ENCODE results near the gene NUDT16L1. TPM values are rescaled to one million over a fixed set of nuclear protein-coding genes. Genes with fewer than 3 reads are reported as not detected.

NUDT16L1 gene
- total and polyA plus RNA-seq, 7 donors: 6.3 to 20.2 (median 7.7) TPM

- peak in 1 of 2 donors; percentile 50 for DNase-seq
- Histone ChIP-seq H3K27me3 (ENCODE audit: insufficient read depth in 3 of 3, low read length in 2 of 3) (no peaks in the 10 kb centered on the region), H3K27ac (no peak overlapping the region), H3K9me3 (no peaks in the 10 kb centered on the region), H3K4me1 (peaks cover 6% of the 10 kb centered on the region), H3K4me3 (no peak overlapping the region), H3K36me3 (ENCODE audit: insufficient read depth in 1 of 2, low read depth in 1 of 2) (peaks cover 7 to 81% of the 10 kb centered on the region in 2 donors)
- WGBS, 3 donors: 89 to 93% (median 89%) methylated on average over 19 of the region's 19 CpGs
- no peak for TF ChIP-seq CTCF (IDR thresholded peaks at IDR 0.05)
- intact Hi-C loops (cut with DNase I): loop anchor here in 1 of 2 donors (10.0 kb wide), 1 partner anchor 256 kb away; the partner anchor contains the start of gene SEC14L5
- ATAC-seq: no peak
Observed at GRCh38 chr16:4699046-4699556, 5.7 kb downstream of the NUDT16L1 start.

GRCh38 chr16:4700380-4700996, 7.1 kb downstream of the NUDT16L1 start:
- Histone ChIP-seq H3K27ac (no peak overlapping the region), H3K4me3 (no peak overlapping the region), H3K4me1 (no peaks in the 10 kb centered on the region), H3K9me3 (no peaks in the 10 kb centered on the region), H3K36me3 (ENCODE audit: insufficient read depth in 1 of 2, low read depth in 1 of 2) (peaks cover 7 to 90% of the 10 kb centered on the region in 2 donors), H3K27me3 (ENCODE audit: insufficient read depth in 3 of 3, low read length in 2 of 3) (no peaks in the 10 kb centered on the region)
- intact Hi-C loops (cut with DNase I): no loop called here
- 93 to 96% (median 96%) methylated on average over 13 of the region's 13 CpGs for WGBS, 3 donors
- no peak for TF ChIP-seq CTCF (IDR thresholded peaks at IDR 0.05)
- no peak for ATAC-seq
- peak in 1 of 2 donors; percentile 48 for DNase-seq

GRCh38 chr16:4700997-4701743, 7.8 kb downstream of the NUDT16L1 start:
- DNase-seq: peak in 1 of 2 donors; percentile 57
- Histone ChIP-seq H3K36me3 (ENCODE audit: insufficient read depth in 1 of 2, low read depth in 1 of 2) (peaks cover 7 to 87% of the 10 kb centered on the region in 2 donors), H3K27me3 (ENCODE audit: insufficient read depth in 3 of 3, low read length in 2 of 3) (no peaks in the 10 kb centered on the region), H3K4me1 (no peaks in the 10 kb centered on the region), H3K9me3 (no peaks in the 10 kb centered on the region), H3K27ac (no peak overlapping the region), H3K4me3 (no peak overlapping the region)
- WGBS, 3 donors: 75 to 81% (median 78%) methylated on average over 33 of the region's 33 CpGs
- ATAC-seq: peak in 2 of 4 donors; percentile 35 to 38
- intact Hi-C loops (cut with DNase I): no loop called here
- TF ChIP-seq CTCF (IDR thresholded peaks at IDR 0.05): no peak

- Histone ChIP-seq H3K36me3 (ENCODE audit: insufficient read depth in 1 of 2, low read depth in 1 of 2) (peaks cover 7 to 86% of the 10 kb centered on the region in 2 donors), H3K4me1 (no peaks in the 10 kb centered on the region), H3K27me3 (ENCODE audit: insufficient read depth in 3 of 3, low read length in 2 of 3) (no peaks in the 10 kb centered on the region), H3K9me3 (no peaks in the 10 kb centered on the region), H3K27ac (no peak overlapping the region), H3K4me3 (no peak overlapping the region)
- peak in 1 of 2 donors; percentile 49 for DNase-seq
- 80 to 84% (median 81%) methylated on average over 17 of the region's 17 CpGs for WGBS, 3 donors
- intact Hi-C loops (cut with DNase I): no loop called here
- TF ChIP-seq CTCF (IDR thresholded peaks at IDR 0.05): no peak
- ATAC-seq: no peak
Observed at GRCh38 chr16:4701791-4702465, 8.6 kb downstream of the NUDT16L1 start.
